PFSK-1 (cell line): ENCODE results near the gene HPRT1. TPM values are rescaled to one million over a fixed set of nuclear protein-coding genes. Genes with fewer than 3 reads are reported as not detected.

Experiments used
- FOXP2 ChIP-seq: optimal IDR thresholded peaks from 2 replicates; pipeline ENCODE3; 2011; ENCODE audit warnings: borderline replicate concordance, control low read depth, inconsistent platforms; ENCODE audit not compliant: insufficient read depth; ENCODE audit errors: extremely low read length, extremely low read depth
- POLR2AphosphoS5 ChIP-seq: IDR thresholded peaks from 2 replicates; pipeline ENCODE4 v1.6.1; 2012; ENCODE audit warnings: low read depth, mild to moderate bottlenecking, control low read depth, low read length, moderate library complexity
- SIN3A ChIP-seq: IDR thresholded peaks from 2 replicates; pipeline ENCODE4 v1.6.1; 2012; ENCODE audit warnings: mild to moderate bottlenecking, low read length, moderate library complexity, borderline replicate concordance; ENCODE audit not compliant: insufficient read depth
- TAF1 ChIP-seq: IDR thresholded peaks from 2 replicates; pipeline ENCODE4 v1.6.1; 2012; ENCODE audit warnings: low read length, control low read depth, borderline replicate concordance; ENCODE audit not compliant: insufficient read depth
- polyA plus RNA-seq: library from polyadenylated mRNA; unstranded; fragments of >200 nt; gene quantifications from one replicate; pipeline ENCODE4 v1.2.1, GENCODE V29; 2012; ENCODE audit warnings: low read depth, missing spikeins; ENCODE audit not compliant: insufficient read length
- TF ChIP-seq, protein P1 (sequence below), 2 experiments: IDR thresholded peaks; 2 replicates each; pipeline versions ENCODE4 v1.6.1 to v1.8.0; 2011 to 2012; ENCODE audit warnings: low read depth in 2 of 2, low read length in 2 of 2, control low read depth in 1 of 2, inconsistent platforms in 1 of 2, mild to moderate bottlenecking in 1 of 2, moderate library complexity in 1 of 2; ENCODE audit not compliant: insufficient read depth in 1 of 2

Gene HPRT1, protein sequence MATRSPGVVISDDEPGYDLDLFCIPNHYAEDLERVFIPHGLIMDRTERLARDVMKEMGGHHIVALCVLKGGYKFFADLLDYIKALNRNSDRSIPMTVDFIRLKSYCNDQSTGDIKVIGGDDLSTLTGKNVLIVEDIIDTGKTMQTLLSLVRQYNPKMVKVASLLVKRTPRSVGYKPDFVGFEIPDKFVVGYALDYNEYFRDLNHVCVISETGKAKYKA
- polyA plus RNA-seq = 19.7 TPM

DNA sequence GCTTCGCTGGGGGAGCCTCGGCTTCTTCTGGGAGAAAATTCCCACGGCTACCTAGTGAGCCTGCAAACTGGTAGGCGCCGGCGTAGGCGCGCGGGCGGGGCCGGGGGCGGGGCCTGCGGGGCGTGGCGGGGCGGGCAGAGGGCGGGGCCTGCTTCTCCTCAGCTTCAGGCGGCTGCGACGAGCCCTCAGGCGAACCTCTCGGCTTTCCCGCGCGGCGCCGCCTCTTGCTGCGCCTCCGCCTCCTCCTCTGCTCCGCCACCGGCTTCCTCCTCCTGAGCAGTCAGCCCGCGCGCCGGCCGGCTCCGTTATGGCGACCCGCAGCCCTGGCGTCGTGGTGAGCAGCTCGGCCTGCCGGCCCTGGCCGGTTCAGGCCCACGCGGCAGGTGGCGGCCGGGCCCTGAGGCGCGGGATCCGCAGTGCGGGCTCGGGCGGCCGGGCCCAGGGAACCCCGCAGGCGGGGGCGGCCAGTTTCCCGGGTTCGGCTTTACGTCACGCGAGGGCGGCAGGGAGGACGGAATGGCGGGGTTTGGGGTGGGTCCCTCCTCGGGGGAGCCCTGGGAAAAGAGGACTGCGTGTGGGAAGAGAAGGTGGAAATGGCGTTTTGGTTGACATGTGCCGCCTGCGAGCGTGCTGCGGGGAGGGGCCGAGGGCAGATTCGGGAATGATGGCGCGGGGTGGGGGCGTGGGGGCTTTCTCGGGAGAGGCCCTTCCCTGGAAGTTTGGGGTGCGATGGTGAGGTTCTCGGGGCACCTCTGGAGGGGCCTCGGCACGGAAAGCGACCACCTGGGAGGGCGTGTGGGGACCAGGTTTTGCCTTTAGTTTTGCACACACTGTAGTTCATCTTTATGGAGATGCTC is at the start of gene HPRT1:
TSS of gene HPRT1 (plus strand) at position 161 of the 857 bp plus-strand sequence. CDS start at position 308, 147 bp downstream.
- TF ChIP-seq SIN3A (no peak), POLR2AphosphoS5 (peak; percentile 53; the same call in 1 of the 2 replicates)

DNA sequence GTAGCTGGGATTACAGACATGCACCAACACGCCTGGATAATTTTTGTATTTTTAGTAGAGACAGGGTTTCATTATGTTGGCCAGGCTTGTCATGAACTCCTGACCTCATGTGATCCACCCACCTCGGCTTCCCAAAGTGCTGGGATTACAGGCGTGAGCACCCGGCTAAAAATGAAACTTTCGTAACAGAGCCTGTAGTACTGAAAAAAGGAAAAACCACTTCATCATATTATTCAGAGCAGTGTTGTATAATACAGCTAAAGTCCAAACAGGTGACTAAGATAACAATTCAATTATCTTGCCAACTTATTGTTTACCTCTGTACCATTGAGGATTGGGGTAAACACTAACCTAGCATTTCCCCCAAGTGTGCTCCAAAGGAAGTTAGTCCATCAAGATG is 43.9 kb upstream of the HPRT1 start:
- TF ChIP-seq TAF1 (no peak), FOXP2 (no peak), SIN3A (no peak), POLR2AphosphoS5 (no peak)
- TF ChIP-seq, protein P1, sequence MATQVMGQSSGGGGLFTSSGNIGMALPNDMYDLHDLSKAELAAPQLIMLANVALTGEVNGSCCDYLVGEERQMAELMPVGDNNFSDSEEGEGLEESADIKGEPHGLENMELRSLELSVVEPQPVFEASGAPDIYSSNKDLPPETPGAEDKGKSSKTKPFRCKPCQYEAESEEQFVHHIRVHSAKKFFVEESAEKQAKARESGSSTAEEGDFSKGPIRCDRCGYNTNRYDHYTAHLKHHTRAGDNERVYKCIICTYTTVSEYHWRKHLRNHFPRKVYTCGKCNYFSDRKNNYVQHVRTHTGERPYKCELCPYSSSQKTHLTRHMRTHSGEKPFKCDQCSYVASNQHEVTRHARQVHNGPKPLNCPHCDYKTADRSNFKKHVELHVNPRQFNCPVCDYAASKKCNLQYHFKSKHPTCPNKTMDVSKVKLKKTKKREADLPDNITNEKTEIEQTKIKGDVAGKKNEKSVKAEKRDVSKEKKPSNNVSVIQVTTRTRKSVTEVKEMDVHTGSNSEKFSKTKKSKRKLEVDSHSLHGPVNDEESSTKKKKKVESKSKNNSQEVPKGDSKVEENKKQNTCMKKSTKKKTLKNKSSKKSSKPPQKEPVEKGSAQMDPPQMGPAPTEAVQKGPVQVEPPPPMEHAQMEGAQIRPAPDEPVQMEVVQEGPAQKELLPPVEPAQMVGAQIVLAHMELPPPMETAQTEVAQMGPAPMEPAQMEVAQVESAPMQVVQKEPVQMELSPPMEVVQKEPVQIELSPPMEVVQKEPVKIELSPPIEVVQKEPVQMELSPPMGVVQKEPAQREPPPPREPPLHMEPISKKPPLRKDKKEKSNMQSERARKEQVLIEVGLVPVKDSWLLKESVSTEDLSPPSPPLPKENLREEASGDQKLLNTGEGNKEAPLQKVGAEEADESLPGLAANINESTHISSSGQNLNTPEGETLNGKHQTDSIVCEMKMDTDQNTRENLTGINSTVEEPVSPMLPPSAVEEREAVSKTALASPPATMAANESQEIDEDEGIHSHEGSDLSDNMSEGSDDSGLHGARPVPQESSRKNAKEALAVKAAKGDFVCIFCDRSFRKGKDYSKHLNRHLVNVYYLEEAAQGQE (IDR thresholded peaks at IDR 0.05; ENCODE audit: insufficient read depth in 1 of 2, low read depth in 2 of 2, low read length in 2 of 2) = no peak

DNA sequence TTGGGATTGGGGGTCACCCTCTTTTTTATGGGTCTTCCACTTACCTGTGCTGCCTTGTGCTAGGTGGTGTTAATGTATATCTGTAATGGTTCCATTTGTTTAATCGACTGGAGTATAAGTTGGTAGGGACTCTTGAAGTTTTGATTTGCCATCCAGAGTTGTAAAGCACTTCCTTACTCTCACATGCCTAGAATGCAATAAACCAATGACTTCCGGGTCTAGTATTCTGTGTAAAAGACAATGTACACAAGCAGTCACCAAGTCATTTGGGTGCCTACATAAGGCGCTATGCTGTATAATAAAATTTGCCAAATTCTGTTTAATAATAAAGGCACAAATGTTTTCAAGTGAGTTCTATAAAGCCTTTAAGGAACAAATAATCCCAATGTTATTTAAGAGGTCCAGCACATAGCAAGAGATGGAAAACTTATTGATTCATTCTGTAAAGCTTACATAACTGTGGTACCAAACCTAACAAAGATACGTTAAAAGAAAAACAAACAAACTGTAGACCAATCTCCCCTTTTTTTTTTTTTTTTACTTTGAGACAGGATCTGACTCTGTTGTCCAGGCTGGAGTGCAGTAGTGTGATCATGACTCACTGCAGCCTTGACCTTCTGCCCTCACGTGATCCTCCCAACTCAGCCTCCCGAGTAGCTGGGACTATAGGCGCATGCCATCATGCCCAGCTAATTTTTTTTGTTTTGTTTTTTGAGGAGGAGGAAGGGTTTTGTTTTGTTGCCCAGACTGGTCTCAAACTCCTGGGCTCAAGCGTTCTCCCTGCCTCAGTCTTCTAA is 41.5 kb upstream of the HPRT1 start:
- TF ChIP-seq FOXP2 = no peak

DNA sequence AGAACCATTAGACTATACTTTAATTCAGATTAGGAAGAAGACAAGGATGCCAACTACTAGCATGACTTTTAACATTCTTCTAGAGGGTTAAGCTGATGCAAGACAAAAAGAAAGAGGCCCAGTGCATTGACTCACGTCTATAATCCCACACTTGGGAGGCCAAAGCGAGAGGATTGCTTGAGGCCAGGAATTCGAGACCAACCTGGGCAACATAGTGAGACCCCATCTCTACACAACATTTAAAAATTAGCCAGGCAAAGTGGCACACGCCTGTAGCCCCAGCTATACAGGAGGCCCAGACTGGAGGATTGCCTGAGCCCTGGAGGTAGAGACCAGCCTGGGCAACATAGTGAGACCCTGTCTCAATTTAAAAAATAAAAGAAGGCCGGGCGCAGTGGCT is 40.2 kb upstream of the HPRT1 start:
- TF ChIP-seq, protein P1 (IDR thresholded peaks at IDR 0.05; ENCODE audit: insufficient read depth in 1 of 2, low read depth in 2 of 2, low read length in 2 of 2) = no peak
- TF ChIP-seq POLR2AphosphoS5 = no peak
- no peak for TF ChIP-seq FOXP2
- no peak for TF ChIP-seq SIN3A
- TF ChIP-seq TAF1 = no peak

DNA sequence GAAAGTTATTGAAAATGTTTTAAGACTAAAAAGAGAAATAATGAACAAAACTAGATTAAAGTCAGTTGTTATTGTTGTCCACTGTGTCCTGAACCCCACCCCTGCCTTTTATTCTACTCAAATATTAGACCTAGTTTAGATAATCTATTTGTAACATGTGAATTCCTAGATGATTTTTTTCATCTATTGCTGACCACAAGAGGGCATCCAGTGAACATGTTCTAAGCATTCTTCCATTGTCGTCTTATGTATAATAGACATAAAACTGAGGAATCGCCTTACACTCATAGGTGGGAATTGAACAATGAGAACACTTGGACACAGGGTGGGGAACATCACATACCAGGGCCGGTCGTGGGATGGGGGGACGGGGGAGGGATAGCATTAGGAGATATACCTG is 36.4 kb upstream of the HPRT1 start:
- TF ChIP-seq, protein P1 (IDR thresholded peaks at IDR 0.05; ENCODE audit: insufficient read depth in 1 of 2, low read depth in 2 of 2, low read length in 2 of 2) = no peak
- TF ChIP-seq SIN3A = no peak
- TF ChIP-seq TAF1 = no peak
- TF ChIP-seq POLR2AphosphoS5 = no peak
- TF ChIP-seq FOXP2 = no peak
